GM19467 (cell line): Measurements from ENCODE around the gene FAHD1.

Experiments
- ATAC-seq: cut with Tn5 transposase; IDR thresholded peaks from one replicate; pipeline ENCODE4 v1.9.1; 2021; ENCODE audit warnings: mild to moderate bottlenecking, moderate library complexity; ENCODE audit not compliant: unreplicated experiment

FAHD1 gene

DNA sequence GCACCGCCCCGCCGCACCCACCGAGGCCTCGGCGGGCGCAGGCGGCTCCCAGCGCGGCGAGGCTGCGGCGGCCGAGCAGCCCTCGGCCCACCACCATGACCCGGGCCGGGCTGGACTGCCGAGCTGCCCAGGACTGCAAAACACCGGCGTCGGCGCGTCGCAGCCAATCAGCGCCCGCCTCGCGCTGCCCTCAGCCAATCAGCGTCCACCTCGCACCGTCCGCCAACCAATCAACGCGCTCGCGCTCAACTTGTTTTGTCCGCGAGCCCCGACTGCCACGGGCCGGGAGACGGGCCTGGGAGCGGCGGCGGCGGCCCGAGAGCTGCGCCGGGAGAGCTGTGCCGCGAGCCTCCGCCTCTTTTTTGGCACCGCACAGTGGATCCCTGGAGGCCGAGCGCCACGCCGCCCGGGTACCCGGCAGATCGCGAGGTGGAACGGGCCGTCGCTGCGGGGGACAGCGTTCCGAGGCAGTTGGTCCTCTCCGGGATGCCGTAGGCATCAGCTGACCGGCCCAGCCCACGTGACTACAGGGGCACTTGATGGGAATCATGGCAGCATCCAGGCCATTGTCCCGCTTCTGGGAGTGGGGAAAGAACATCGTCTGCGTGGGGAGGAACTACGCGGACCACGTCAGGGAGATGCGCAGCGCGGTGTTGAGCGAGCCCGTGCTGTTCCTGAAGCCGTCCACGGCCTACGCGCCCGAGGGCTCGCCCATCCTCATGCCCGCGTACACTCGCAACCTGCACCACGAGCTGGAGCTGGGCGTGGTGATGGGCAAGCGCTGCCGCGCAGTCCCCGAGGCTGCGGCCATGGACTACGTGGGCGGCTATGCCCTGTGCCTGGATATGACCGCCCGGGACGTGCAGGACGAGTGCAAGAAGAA, at the start of gene FAHD1, which contains the start of gene HAGH:
Gene FAHD1, plus strand, starts transcription at position 516 of the 883 bp plus-strand sequence. Its CDS starts 33 bp downstream, at position 549.
Gene HAGH, minus strand, starts transcription at position 135 of the 883 bp plus-strand sequence. Its CDS starts 38 bp downstream, at position 97.
- peak; percentile 78 for ATAC-seq

DNA sequence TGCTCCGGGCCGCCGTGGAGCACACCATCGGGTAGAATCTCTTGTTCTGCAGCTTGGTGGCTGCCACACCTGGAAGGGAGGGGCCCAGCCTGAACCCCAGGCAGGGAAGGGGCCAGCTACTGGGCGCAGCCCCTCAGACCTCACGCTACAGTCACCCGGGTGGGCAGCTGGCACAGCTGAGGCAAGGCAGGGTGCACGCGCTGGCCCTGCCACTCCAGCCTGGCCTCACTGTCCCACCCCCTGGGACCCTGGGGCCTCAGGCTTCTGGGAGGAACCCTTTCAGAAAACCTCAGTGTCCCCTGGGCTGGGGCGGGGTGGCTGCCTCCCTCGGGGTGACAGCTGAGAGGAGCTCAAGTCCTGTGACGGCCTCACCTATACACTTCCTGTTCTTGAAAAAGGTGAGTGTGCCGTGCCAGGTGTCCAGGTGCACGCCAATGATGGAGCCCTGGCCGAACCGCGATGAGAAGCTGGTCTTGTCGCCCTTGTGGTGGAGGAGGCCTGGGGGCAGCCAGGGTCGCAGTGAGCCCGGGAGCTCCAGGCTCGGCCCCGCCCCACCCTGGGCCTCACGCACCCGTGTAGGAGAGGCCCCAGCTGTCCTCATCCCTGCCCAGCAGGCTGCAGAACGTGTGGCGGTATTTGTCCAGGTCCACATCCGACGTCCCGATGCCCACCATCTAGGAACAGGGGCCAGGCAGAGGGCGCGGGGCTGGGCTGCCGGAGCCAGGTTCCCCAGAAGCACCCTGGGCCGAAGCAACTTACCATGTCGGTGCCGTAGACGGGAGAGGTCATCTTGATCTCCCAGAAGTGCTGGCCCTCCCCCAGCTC, 49.4 kb upstream of the FAHD1 start:
- no peak for ATAC-seq

DNA sequence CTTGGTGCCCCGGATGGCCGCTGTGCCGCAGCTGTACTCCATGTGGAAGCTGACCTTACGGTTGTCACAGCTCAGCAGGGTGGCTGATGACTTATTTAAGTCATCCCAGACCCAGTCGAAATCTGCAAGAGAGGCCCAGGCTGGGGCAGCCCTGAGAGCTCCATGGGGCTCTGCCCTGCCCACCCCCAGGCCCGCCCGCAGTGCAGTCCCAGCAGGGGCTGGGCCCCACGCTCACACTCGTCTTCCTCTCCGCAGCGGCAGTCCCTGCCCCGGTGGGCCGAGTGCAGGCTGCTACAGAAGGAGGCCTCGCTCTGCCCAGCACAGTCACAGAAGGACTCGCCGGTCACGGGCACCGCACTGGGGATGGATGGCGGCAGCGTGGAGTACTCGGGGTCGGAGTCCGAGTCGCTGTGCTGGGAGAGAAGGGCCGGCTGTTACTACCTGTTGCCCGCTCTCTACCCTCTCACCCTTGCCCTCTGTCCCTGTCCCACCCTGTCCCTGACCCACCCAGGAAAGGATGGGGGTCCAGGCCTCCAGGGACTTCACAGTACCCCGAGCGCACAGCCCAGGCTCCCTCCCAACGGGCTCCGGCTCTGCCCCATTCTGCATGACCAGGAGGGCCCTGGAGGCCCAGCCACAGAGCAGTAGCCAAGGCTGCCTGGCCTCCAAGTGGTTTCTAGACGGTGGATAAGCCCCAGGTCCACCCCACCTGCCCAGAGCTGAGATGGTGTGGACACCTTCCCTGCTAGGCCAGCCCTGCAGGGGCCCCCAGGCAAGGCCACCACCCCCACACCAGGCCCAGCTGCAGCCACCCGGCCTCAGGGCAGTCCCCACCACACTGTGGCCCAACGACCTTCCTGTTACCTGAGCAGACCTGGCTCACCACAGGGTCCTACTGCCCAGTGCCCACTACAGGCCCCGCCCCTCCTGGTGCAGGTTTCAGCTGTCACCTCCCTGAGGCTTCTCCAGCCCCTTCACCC, 48.5 kb upstream of the FAHD1 start:
- ATAC-seq = no peak

DNA sequence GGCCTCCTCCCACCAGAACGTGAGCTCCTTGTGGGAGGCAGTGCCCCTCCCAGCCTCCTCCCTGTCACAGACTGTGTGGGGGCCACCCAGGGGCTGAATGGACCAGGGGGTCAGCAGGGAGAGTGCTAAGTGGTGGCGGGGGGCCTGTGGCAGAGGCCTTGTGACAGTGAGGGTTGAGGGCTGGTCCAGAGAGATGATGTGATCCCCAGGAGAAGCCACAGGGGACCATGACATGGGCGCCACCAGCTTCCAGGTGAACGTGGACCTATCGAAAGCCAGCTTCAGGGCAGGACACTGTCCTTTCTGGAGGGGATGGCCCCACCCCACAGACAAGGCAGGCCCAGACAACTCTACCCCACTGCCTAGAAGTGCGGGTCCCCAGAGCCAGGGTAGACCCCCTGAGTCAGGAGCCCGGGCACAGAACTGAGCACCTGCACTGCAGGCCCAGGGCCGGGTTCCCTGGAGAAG, 47.7 kb upstream of the FAHD1 start:
- no peak for ATAC-seq

DNA sequence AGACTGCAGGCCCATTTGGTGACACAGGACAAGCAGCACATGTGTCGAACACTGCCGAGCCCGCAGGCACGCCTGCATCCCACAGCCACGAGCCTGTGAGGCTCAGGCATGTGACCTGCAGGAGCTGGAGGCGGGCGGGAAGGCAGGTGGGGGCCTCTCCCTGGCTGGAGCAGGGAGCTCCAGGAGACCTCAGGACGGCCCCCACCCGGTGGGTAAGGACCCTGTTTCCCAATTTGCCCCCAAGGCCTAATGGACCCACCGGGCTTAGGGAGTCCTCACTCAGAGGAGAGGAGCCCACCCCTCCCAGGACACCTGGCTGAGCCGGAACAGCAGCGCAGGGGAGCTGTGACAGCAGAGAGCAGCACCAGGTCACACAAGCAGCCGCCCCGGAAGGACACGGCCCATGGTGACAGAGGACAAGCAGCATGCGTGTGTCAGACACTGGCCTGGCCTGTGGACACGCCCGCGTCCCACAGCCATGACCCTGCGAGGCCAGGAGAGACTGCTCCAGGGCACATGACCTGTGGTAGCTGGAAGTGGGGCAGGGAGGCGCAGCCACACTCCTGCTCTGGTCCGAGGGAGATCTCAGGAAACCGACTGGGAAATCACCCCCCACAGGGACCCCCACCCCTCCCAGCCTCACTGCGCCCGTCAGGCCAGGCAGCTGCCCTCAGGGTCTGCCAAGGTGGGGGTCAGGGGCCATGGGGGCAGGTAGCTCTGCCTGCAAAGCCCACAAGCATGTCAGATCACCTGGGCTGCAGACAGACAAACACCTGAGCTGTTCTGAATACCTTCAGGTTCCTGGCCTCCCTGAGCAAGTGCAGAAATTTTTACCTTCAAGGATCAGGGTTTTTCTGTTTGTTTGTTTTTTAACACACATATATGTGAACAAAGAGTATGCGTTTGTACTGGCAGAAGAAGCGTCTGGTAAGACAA, 47.0 kb upstream of the FAHD1 start:
- no peak for ATAC-seq

DNA sequence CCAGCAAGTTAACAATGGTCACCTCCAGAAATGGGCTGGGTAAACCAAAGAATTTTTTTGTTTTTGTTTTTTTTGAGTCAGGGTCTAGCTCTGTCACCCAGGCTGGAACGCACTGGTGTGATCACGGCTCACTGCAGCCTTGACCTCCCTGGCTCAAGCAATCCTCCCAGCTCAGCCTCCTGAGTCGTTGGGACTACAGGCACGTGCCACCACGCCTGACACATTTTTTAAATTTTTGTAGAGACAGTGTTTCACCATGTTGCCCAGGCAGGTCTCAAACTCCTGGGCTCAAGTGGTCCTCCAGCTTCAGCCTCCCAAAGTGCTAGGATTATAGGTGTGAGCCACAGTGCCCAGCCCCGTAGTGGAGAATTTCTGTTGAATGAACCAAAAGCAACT, 46.3 kb upstream of the FAHD1 start:
- ATAC-seq = no peak

DNA sequence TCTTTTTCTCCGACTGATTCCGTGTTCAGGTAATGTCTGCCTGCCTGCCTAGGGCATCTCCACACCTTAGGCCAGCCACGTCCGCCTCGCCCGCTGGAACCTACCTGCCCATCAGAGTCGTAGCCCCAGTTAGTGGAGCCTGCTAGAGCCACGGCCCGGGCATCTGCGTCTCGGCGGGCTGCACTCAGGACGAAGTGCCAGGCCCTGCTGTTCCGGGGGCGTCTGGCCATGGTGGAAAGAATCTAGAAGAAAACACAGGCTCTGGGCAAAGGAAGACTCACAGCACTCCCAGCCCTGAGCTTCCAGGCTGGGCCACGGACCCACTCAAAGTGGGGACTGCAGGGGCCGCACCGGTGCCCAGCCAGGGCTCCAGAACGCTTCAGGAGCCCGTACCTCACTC, 45.8 kb upstream of the FAHD1 start:
- ATAC-seq = no peak

DNA sequence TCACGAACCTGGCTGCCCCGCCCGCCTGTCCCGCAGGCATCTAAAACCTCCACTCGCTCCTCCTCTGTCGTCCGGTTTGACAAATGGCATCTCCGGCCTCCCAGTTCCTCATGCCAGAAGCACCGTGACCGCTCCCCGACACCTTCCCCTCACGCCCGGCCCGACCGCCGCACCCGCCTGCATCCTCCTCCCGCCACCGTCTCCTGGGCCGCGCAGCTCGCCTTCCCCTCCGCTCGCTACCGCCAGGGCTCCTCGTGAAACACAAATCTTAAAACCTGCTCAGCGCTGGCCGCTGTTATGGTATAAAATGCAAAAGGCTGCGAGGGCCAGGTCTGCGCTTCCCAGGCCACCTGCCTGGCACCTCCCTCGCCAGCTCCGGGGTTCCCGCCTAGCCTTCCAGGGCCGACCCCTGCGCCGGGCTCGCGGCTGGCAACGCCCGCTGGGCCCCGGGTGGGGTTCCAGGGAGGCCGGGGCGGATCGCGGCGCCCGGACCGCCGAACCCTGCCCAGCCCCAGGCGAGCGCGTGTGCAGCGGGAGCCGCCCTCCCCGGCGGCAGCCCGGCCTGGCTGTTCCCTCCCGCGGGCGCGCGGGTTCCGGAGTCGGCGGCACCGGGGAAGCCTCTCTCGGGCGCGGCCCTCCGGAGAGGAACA, 45.1 kb upstream of the FAHD1 start:
- peak; percentile 2 for ATAC-seq

DNA sequence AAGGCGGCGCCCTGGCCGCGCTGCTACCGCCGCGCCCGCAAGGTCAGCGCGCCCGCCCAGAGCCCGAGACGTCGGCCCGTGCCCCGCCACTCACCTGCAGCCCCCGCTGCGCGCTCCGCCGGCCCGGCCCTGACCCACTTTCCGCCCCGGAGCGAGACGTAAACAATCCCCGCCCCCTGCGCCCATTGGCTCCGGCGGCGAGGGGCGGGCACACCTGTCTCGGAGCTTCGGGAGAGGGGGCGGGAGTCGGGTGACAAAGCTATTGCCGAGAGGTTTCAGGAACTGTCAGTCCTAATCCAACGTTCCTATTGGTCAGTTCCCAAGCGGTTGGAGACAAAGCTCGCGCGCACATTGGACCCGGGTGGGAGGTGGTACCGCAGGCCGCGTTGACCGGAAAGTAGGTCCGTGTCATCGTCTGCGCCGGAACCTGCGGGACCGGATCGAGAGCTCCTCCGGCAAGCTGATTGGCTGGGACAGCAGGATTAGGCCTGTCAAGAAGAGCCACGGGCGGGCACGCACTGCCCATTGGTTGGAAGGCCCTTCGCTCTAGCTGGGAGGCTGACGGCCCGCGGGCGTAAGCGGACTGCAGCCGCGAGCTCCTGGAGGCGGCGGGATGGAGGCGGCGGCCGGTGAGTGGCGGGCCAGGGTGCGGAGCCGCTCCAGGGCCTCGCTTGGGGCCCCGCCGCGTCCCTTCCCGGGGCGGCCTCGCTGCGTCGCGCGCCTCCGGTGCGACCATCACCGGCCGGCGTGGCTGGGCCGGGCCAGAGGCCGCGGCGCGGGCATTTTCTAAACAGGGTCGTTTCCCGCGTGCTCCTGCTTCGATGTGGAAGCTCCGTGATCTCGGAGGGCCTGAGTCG, 44.4 kb upstream of the FAHD1 start, which contains the start of the genes NUBP2 and SPSB3:
Gene NUBP2, plus strand, starts transcription at position 553 of the 857 bp plus-strand sequence. Its CDS starts 61 bp downstream, at position 614.
Gene SPSB3, minus strand, starts transcription at position 164 of the 857 bp plus-strand sequence. CDS start 1,088 bp downstream, outside the sequence.
- ATAC-seq = peak; percentile 83

DNA sequence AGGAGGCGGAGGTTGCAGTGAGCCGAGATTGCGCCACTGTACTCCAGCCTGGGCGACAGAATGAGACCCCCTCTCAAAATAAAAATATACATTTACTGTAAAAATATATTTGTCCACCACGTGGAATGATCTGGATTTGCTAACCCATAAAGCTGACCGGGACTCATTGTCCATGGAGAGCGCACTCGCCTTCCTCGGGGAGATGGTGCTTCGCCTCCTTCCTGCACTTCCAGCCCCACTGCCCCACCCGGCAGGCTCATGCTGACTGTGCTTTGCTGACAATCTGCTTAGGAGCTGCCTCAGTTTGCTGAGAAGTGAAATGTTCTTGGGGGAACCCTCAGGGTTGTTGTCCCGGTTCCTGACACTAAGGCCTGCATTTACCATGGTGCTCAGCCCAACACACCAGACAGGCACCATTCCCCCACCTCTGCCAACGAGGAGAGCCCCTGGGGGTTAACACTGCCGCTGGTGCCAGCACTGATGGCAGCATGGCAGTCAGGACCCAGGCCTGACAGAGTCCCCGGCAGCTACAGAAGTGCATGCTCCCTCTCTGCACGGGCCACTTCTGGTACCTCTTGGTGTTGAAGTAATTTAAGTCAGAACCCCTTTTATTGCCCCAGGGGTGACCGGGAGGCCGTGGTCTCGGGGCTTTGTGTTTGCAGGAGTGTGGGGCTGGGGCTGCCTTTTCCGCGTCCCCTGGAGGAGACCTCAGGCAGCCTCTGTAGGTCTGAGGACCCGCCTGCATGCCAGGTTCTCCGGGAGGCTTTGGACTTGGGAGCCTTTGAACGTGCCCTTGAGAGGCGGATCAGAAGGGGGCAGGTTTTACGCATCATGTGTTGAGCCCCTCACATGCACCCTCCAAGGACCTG, 41.8 kb upstream of the FAHD1 start:
- no peak for ATAC-seq

DNA sequence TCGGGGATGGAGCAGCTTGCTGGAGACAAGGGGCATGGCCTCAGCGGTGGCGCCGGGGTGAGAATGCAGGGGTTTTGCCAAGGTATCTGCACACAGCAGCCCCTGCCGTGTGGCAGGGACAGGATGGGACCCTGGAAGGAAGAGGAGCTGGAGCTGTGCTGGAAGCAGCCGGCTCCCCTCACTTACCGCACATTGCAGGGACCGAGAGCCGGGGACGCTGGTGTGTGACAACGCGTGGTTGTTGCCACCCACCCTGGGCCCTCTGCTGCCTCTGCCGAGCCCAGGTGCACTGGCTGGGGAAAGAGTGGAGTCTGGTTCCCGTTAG, 41.2 kb upstream of the FAHD1 start:
- ATAC-seq = no peak

DNA sequence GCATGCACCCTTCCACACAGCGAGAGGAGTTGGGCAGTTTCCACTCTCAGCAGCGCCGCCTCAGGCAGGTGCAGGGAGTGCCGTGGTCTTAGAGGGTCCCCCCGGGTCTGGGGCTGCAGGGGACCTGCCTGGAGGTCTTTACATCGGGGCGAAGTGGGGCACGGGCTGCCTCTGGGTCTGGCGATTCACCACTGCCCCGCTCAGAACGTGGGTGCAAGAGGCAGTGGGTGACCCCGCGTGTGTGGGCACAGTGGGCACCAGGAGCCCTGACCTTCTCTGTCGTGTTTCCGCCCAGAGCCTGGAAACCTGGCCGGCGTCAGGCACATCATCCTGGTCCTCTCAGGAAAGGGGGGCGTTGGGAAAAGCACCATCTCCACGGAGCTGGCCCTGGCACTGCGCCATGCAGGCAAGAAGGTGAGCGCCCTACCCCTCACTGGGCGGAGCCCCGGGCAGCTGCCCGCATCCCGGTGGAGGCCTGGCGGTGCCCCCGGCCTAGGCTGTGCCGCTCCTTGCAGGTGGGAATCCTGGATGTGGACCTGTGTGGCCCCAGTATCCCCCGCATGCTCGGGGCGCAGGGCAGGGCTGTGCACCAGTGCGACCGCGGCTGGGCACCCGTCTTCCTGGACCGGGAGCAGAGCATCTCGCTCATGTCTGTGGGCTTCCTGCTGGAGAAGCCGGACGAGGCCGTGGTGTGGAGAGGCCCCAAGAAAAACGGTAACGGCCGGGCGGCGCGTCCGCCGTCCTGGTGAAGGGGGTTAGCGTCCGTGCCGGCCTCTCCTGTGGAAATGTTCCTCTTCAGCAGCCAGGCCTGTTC, 40.6 kb upstream of the FAHD1 start:
- ATAC-seq = no peak

DNA sequence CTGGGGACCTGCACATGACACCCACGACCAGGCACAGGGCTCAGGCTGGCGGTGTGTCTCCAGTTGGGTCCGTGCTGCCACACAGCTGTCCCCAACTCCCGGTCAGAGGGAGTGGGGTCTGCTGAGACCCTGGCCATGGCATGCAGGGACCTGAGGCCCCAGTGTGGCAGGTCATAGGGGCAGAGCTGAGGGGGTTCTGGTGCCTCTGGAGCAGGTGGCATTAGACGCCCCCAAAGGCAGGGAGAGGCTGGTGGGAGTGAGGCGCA, 40.0 kb upstream of the FAHD1 start:
- no peak for ATAC-seq

DNA sequence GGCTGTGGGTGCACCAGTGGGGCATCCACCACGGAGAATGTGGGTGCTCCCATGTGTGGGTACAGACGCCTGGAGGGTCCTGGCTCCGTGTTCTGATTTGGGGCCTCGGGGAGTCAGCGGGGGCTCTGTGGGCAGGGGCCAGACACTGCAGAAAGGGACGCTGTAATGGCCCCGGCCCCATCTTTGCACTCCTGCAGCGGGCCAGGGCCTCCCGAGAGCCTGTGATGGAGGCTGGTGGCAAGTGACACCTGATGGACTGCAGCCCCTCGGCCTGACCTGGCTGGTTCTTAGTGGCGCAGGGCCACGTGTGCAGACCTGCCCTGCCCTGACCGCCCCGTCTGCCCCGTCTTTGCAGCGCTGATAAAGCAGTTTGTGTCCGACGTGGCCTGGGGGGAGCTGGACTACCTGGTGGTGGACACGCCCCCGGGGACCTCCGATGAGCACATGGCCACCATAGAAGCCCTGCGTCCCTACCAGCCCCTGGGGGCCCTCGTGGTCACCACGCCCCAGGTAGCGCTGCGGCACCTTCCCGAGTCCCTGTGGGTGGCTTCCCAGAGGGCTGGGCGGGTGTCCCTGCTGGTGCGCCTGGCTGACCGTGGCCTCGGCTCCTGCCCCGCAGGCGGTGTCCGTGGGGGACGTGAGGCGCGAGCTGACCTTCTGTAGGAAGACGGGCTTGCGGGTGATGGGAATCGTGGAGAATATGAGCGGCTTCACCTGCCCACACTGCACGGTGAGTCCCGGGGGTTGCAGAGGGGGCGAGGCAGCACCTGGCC, 39.5 kb upstream of the FAHD1 start:
- no peak for ATAC-seq

DNA sequence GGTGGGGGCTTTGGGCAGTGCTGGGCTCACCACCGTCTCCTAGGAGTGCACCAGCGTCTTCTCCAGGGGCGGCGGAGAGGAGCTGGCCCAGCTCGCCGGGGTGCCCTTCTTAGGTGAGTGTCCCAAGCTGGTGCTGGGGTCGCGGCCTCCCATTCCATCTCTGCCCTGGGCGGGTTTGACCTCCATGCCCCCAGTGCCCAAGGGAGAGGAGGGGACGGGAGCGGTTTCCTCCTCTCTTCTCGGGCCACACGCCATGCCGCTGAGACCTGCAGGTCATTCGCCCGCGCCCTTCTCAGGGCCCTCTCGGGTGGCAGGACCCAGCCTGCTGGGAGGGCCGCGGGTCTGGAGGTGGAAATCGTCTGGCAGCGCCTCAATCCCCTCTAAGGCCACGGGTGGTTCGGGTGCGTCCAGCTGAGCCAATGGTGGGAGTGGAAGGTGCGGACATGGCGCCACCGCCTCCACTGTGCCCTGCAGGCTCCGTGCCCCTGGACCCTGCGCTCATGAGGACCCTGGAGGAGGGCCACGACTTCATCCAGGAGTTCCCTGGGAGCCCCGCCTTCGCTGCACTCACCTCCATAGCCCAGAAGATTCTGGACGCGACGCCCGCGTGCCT, 38.8 kb upstream of the FAHD1 start:
- ATAC-seq = no peak
